Neural progenitor cell (in vitro differentiated cells): ENCODE data around the gene NTN3. TPM values are rescaled to one million over a fixed set of nuclear protein-coding genes. Genes with fewer than 3 reads are reported as not detected.

ENCODE experiments used
- DNase-seq: peaks from one replicate; pipeline ENCODE4 v3.0.0-alpha.2; 2016; ENCODE audit warnings: low spot score
- H2AFZ ChIP-seq: fragments of 200-600 bp; sonication (generic); replicated peaks from 2 replicates; pipeline ENCODE4 v1.6.1; 2016; ENCODE audit warnings: antibody characterized with exemption
- H3F3A ChIP-seq: fragments of 200-600 bp; sonication (generic); 2 replicates; pipeline ENCODE4 v1.6.1; 2016; ENCODE audit warnings: antibody characterized with exemption, low read depth
- H3K27ac ChIP-seq: fragments of 200-600 bp; sonication (generic); 2 replicates; pipeline ENCODE4 v1.5.1; 2016; ENCODE audit warnings: mild to moderate bottlenecking
- H3K27me3 ChIP-seq: fragments of 200-600 bp; sonication (generic); 2 replicates; pipeline ENCODE4 v1.6.1; 2016; ENCODE audit warnings: mild to moderate bottlenecking, moderate library complexity
- H3K36me3 ChIP-seq: fragments of 200-600 bp; sonication (generic); 2 replicates; pipeline ENCODE4 v1.5.1; 2016
- H3K4me1 ChIP-seq: fragments of 200-600 bp; sonication (generic); 2 replicates; pipeline ENCODE4 v1.6.1; 2016; ENCODE audit warnings: mixed run types
- H3K4me2 ChIP-seq: fragments of 200-600 bp; sonication (generic); 2 replicates; pipeline ENCODE4 v1.6.1; 2016
- H3K4me3 ChIP-seq: fragments of 200-600 bp; sonication (generic); 2 replicates; pipeline ENCODE4 v1.5.1; 2016
- H3K79me2 ChIP-seq: fragments of 200-600 bp; sonication (generic); 2 replicates; pipeline ENCODE4 v1.6.1; 2016; ENCODE audit warnings: low read depth
- H3K9ac ChIP-seq: fragments of 200-600 bp; sonication (generic); 2 replicates; pipeline ENCODE4 v1.6.1; 2016
- H3K9me3 ChIP-seq: fragments of 200-600 bp; sonication (generic); 2 replicates; pipeline ENCODE4 v1.5.1; 2016; ENCODE audit warnings: low read depth
- H4K20me1 ChIP-seq: fragments of 200-600 bp; sonication (generic); 2 replicates; pipeline ENCODE4 v1.6.1; 2016; ENCODE audit warnings: low read depth
- H3K27ac Mint-ChIP-seq: 3 replicates; pipeline ENCODE4 v1.8.0; 2021; ENCODE audit warnings: mixed read lengths
- H3K27me3 Mint-ChIP-seq: 2 replicates; pipeline ENCODE4 v1.8.0; 2022; ENCODE audit warnings: low read depth, mild to moderate bottlenecking, inconsistent platforms, moderate library complexity, mixed read lengths; ENCODE audit not compliant: insufficient read depth
- H3K36me3 Mint-ChIP-seq: 3 replicates; pipeline ENCODE4 v1.8.0; 2021; ENCODE audit warnings: mixed read lengths
- H3K4me1 Mint-ChIP-seq: 3 replicates; pipeline ENCODE4 v1.8.0; 2021; ENCODE audit warnings: mixed read lengths
- H3K4me3 Mint-ChIP-seq: 3 replicates; pipeline ENCODE4 v1.8.0; 2021; ENCODE audit warnings: mild to moderate bottlenecking, moderate library complexity, mixed read lengths
- H3K9me3 Mint-ChIP-seq: 3 replicates; pipeline ENCODE4 v1.8.0; 2020; ENCODE audit warnings: mixed read lengths
- CTCF ChIP-seq: fragments of 200-600 bp; sonication (generic); IDR thresholded peaks from 2 replicates; pipeline ENCODE4 v1.5.1; 2017; ENCODE audit warnings: antibody characterized with exemption, mild to moderate bottlenecking
- EZH2 ChIP-seq: fragments of 200-600 bp; sonication (generic); IDR thresholded peaks from 2 replicates; pipeline ENCODE4 v1.6.1; 2017; ENCODE audit warnings: antibody characterized with exemption, mild to moderate bottlenecking, moderate library complexity
- EZH2phosphoT487 ChIP-seq: fragments of 200-600 bp; sonication (generic); IDR thresholded peaks from 2 replicates; pipeline ENCODE4 v1.6.1; 2017; ENCODE audit warnings: antibody characterized with exemption
- total RNA-seq: library from RNA; depleted of rRNA; stranded (reverse); fragments of >200 nt; gene quantifications from 2 replicates; pipeline ENCODE4 v1.2.3, GENCODE V29; 2015; ENCODE audit warnings: low replicate concordance

The NTN3 gene
- total RNA-seq, 1 donor from 2014 or later: 3.6 TPM

DNA sequence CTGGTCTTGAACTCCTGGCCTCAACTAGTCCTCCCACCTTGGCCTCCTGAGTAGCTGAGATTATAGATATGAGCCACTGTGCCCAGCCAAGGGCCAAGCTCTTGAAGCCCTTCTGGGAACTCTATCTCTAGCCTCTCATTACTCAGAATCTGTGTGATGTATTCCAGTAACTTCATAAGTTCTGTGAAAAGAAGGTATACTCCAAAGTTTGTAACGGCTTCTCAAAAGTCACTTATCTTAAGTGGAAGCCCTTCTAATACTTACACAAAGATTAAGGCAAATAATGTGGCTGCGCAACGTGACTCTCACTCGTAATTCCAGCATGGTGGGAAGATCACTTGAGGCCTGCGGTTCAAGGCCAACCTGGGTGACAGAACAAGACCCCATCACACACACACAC is 23.5 kb downstream of the NTN3 start:
- Histone ChIP-seq H3K9ac (no peak overlapping the region), H3K79me2 (no peaks in the 10 kb centered on the region), H3K36me3 (no peaks in the 10 kb centered on the region), H3K27ac (no peak overlapping the region), H3K4me3 (no peak overlapping the region), H2AFZ (no peak overlapping the region), H3K4me1 (no peaks in the 10 kb centered on the region), H3K9me3 (no peaks in the 10 kb centered on the region), H3K4me2 (no peak overlapping the region), H4K20me1 (no peaks in the 10 kb centered on the region), H3F3A (no peaks in the 10 kb centered on the region), H3K27me3 (no peaks in the 10 kb centered on the region)
- Mint-ChIP-seq H3K27me3 (peaks cover 3% of the 10 kb centered on the region), H3K27ac (no peak overlapping the region), H3K9me3 (no peaks in the 10 kb centered on the region), H3K4me3 (no peak overlapping the region), H3K36me3 (peaks cover 3% of the 10 kb centered on the region), H3K4me1 (no peaks in the 10 kb centered on the region)
- TF ChIP-seq EZH2 (no peak), EZH2phosphoT487 (no peak), CTCF (no peak)
- no peak for DNase-seq

- no peaks in the 10 kb centered on the region for H3K4me1 ChIP-seq
- Mint-ChIP-seq H3K27ac (no peak overlapping the region), H3K4me1 (no peaks in the 10 kb centered on the region), H3K9me3 (no peaks in the 10 kb centered on the region), H3K4me3 (no peak overlapping the region), H3K36me3 (peaks cover 3% of the 10 kb centered on the region), H3K27me3 (peaks cover 3% of the 10 kb centered on the region)
- H3K9ac ChIP-seq: peak overlapping the region; percentile 32
- no peaks in the 10 kb centered on the region for H3K9me3 ChIP-seq
- no peak overlapping the region for H3K4me2 ChIP-seq
- no peak overlapping the region for H3K27ac ChIP-seq
- no peaks in the 10 kb centered on the region for H3K36me3 ChIP-seq
- no peak overlapping the region for H3K4me3 ChIP-seq
- no peaks in the 10 kb centered on the region for H3K27me3 ChIP-seq
- no peak overlapping the region for H2AFZ ChIP-seq
- no peak for DNase-seq
- no peaks in the 10 kb centered on the region for H3F3A ChIP-seq
- TF ChIP-seq EZH2 (no peak), CTCF (no peak), EZH2phosphoT487 (no peak)
- H4K20me1 ChIP-seq: no peaks in the 10 kb centered on the region
- no peaks in the 10 kb centered on the region for H3K79me2 ChIP-seq
These were observed 23.9 kb downstream of the NTN3 start for GRCh38 chr16:2495041-2495440.

DNA sequence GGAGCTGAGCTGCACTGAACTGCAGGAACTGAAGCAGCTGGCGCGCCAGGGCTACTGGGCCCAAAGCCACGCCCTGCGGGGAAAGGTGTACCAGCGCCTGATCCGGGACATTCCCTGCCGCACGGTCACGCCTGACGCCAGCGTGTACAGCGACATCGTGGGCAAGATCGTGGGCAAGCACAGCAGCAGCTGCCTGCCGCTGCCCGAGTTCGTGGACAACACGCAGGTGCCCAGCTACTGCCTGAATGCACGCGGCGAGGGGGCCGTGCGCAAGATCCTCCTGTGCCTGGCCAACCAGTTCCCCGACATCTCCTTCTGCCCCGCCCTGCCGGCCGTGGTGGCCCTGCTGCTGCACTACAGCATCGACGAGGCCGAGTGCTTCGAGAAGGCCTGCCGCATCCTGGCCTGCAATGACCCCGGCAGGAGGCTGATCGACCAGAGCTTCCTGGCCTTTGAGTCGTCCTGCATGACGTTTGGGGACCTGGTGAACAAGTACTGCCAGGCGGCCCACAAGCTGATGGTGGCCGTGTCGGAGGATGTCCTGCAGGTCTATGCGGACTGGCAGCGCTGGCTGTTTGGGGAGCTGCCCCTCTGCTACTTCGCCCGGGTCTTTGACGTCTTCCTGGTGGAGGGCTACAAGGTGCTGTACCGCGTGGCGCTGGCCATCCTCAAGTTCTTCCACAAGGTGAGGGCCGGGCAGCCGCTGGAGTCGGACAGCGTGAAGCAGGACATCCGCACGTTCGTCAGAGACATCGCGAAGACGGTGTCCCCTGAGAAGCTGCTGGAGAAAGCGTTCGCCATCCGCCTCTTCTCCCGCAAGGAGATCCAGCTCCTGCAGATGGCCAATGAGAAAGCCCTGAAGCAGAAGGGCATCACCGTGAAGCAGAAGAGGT is 25.4 kb downstream of the NTN3 start:
- Mint-ChIP-seq H3K36me3 (peaks cover 3% of the 10 kb centered on the region), H3K4me3 (no peak overlapping the region), H3K4me1 (no peaks in the 10 kb centered on the region), H3K27me3 (peaks cover 3% of the 10 kb centered on the region), H3K27ac (no peak overlapping the region), H3K9me3 (no peaks in the 10 kb centered on the region)
- no peak for DNase-seq
- H3K4me1 ChIP-seq: peaks cover under 1% of the 10 kb centered on the region
- no peaks in the 10 kb centered on the region for H3K9me3 ChIP-seq
- H4K20me1 ChIP-seq: no peaks in the 10 kb centered on the region
- H3K79me2 ChIP-seq: no peaks in the 10 kb centered on the region
- H2AFZ ChIP-seq: no peak overlapping the region
- no peaks in the 10 kb centered on the region for H3F3A ChIP-seq
- no peaks in the 10 kb centered on the region for H3K27me3 ChIP-seq
- H3K4me2 ChIP-seq: no peak overlapping the region
- H3K9ac ChIP-seq: no peak overlapping the region
- H3K36me3 ChIP-seq: no peaks in the 10 kb centered on the region
- no peak for TF ChIP-seq EZH2
- no peak for TF ChIP-seq CTCF
- TF ChIP-seq EZH2phosphoT487: no peak
- H3K27ac ChIP-seq: no peak overlapping the region
- no peak overlapping the region for H3K4me3 ChIP-seq
